ENCODE data around the gene DUOXA2. TPM values are rescaled to one million over a fixed set of nuclear protein-coding genes. Genes with fewer than 3 reads are reported as not detected.

The DUOXA2 gene
- total RNA-seq, 2 donors from 2014 or later, result not detected

DNA sequence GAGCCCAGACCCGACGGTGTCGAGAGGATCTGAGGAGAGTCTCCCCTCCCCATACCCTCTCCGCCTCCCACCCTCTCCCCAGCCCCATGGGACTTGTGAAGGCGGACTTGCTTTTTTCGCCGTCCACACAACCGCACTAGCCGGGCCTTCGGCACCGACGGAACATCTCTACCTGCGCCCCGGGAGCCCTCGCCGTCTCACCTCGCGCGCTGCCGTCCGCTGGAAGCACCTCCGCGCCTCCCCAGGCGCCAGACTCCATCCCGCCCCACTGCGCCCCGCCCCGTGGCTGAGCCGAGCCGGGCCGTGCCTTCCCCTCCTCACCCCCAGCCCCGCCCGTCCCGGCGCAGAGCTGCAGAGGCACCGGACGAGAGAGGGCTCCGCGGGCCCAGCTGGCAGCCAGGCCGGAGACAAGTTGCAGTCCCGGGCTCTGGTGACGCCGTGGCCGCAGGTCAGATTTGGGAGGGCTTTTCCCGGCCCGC, 15.6 kb downstream of the DUOXA2 start, which contains the start of the genes DUOX1 and DUOXA1:
Gene DUOX1 (plus strand): TSS at position 344 of the 479 bp plus-strand sequence. CDS start 1,973 bp downstream, outside the sequence.
Gene DUOXA1 (minus strand): TSS at position 229 of the 479 bp plus-strand sequence. CDS start 6,865 bp downstream, outside the sequence.
- H3K27ac ChIP-seq, result no peak within 1 kb of the TSS
- TF ChIP-seq, protein P1, sequence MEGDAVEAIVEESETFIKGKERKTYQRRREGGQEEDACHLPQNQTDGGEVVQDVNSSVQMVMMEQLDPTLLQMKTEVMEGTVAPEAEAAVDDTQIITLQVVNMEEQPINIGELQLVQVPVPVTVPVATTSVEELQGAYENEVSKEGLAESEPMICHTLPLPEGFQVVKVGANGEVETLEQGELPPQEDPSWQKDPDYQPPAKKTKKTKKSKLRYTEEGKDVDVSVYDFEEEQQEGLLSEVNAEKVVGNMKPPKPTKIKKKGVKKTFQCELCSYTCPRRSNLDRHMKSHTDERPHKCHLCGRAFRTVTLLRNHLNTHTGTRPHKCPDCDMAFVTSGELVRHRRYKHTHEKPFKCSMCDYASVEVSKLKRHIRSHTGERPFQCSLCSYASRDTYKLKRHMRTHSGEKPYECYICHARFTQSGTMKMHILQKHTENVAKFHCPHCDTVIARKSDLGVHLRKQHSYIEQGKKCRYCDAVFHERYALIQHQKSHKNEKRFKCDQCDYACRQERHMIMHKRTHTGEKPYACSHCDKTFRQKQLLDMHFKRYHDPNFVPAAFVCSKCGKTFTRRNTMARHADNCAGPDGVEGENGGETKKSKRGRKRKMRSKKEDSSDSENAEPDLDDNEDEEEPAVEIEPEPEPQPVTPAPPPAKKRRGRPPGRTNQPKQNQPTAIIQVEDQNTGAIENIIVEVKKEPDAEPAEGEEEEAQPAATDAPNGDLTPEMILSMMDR (IDR thresholded peaks at IDR 0.05), result no peak
- DNase-seq (ENCODE audit: low spot score), result no peak
- H3K36me3 ChIP-seq, result no peaks in the 10 kb centered on the region
- no peaks in the 10 kb centered on the region for H3K27me3 ChIP-seq (replicated peaks; ENCODE audit: insufficient read depth)
- peaks cover 0 to 7% of the 10 kb centered on the region in 2 donors for H3K4me1 ChIP-seq (ENCODE audit: control insufficient read depth in 1 of 2, low read depth in 2 of 2)
- peak within 1 kb of the TSS; percentile 55 for H3K4me3 ChIP-seq
- H3K9me3 ChIP-seq, result no peaks in the 10 kb centered on the region
- ATAC-seq (ENCODE audit: insufficient number of reproducible peaks, low FRiP score, low read depth), result no peak

GRCh38 chr15:45130291-45131000, 16.3 kb downstream of the DUOXA2 start:
- H3K4me3 ChIP-seq, result no peak overlapping the region
- no peak for DNase-seq (ENCODE audit: low spot score)
- no peaks in the 10 kb centered on the region for H3K27me3 ChIP-seq (replicated peaks; ENCODE audit: insufficient read depth)

DNA sequence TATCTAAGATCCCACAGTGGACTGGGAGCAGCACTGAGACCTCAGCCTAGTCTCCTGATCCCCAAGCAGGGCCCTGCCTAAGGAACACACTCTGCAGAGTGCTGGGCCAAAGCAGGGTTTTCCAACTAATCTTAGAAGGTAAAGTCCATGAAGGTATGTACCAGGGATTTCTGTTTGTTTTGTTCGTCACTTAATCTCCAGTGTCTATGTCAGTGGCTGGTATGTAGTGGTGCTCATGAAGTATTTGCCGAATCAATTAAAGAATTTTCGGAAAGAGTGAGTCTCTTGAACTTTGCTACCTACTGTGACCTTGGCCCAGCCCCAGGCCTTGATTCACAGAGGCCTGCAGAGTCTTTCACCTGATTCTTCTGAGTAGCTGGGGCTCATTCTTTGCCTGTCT, 17.4 kb downstream of the DUOXA2 start:
- TF ChIP-seq, protein P1 (IDR thresholded peaks at IDR 0.05), result no peak
- Histone ChIP-seq H3K27me3 (replicated peaks; ENCODE audit: insufficient read depth) (peaks cover 7% of the 10 kb centered on the region), H3K4me3 (no peak overlapping the region), H3K9me3 (no peaks in the 10 kb centered on the region), H3K27ac (no peak overlapping the region), H3K36me3 (no peaks in the 10 kb centered on the region), H3K4me1 (ENCODE audit: control insufficient read depth in 1 of 2, low read depth in 2 of 2) (peaks cover 0 to 14% of the 10 kb centered on the region in 2 donors)
- no peak for DNase-seq (ENCODE audit: low spot score)
- ATAC-seq (ENCODE audit: insufficient number of reproducible peaks, low FRiP score, low read depth), result no peak

More at GRCh38 chr15:45130291-45131000, 16.3 kb downstream of the DUOXA2 start:
- Histone ChIP-seq H3K4me1 (ENCODE audit: control insufficient read depth in 1 of 2, low read depth in 2 of 2) (peaks cover 0 to 14% of the 10 kb centered on the region in 2 donors), H3K9me3 (no peaks in the 10 kb centered on the region), H3K27ac (no peak overlapping the region), H3K36me3 (no peaks in the 10 kb centered on the region)
- ATAC-seq (ENCODE audit: insufficient number of reproducible peaks, low FRiP score, low read depth), result no peak
- TF ChIP-seq, protein P1 (IDR thresholded peaks at IDR 0.05), result no peak

- Histone ChIP-seq H3K27me3 (replicated peaks; ENCODE audit: insufficient read depth) (peaks cover 10% of the 10 kb centered on the region), H3K4me3 (no peak overlapping the region), H3K36me3 (no peaks in the 10 kb centered on the region), H3K4me1 (ENCODE audit: control insufficient read depth in 1 of 2, low read depth in 2 of 2) (peaks cover 0 to 14% of the 10 kb centered on the region in 2 donors), H3K9me3 (no peaks in the 10 kb centered on the region), H3K27ac (no peak overlapping the region)
- ATAC-seq (ENCODE audit: insufficient number of reproducible peaks, low FRiP score, low read depth) (no peak), DNase-seq (ENCODE audit: low spot score) (no peak)
- TF ChIP-seq, protein P1 (IDR thresholded peaks at IDR 0.05), result no peak
Observed at GRCh38 chr15:45132844-45133560, 18.9 kb downstream of the DUOXA2 start.

DNA sequence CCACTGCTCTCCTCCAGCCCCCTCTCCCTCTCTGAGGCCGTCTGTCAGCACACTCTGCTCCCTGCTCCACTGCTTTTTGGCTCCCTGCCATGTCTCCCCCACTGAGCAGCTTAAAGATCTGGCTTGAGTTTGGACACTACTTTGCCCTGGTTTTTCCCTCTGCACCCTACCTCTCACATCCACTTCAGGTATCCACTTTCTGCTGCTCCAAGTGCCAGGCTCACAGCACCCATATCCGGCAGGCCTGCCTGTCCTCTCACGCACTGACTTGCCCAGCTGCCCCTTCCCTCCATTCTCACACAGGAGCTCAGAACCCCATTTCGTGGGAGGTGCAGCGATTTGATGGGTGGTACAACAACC, 19.4 kb downstream of the DUOXA2 start:
- TF ChIP-seq, protein P1 (IDR thresholded peaks at IDR 0.05), result no peak
- H3K27ac ChIP-seq, result no peak overlapping the region
- H3K36me3 ChIP-seq, result no peaks in the 10 kb centered on the region
- ATAC-seq (ENCODE audit: insufficient number of reproducible peaks, low FRiP score, low read depth) (no peak), DNase-seq (ENCODE audit: low spot score) (no peak)
- no peaks in the 10 kb centered on the region for H3K9me3 ChIP-seq
- no peak overlapping the region for H3K4me3 ChIP-seq
- H3K4me1 ChIP-seq (ENCODE audit: control insufficient read depth in 1 of 2, low read depth in 2 of 2), result peaks cover 0 to 14% of the 10 kb centered on the region in 2 donors
- H3K27me3 ChIP-seq (replicated peaks; ENCODE audit: insufficient read depth), result peaks cover 10% of the 10 kb centered on the region
